A549 (cell line): ENCODE measurements around the gene CACNA1C. TPM values are rescaled to one million over a fixed set of nuclear protein-coding genes. Genes with fewer than 3 reads are reported as not detected.
A peak's percentile ranks its signal among the peaks of the same experiment; 100 is the strongest.

Experiments
- ATAC-seq, 2 experiments: fragments of 200-7000 bp in 1 of 2; fragments of >200 bp in 1 of 2; cut with Nextera tagmentation in 1 of 2; cut with Tn5 transposase in 1 of 2; 3 replicates each; pipeline versions ENCODE4 v1.8.0 to v1.9.1; 2018 to 2020; ENCODE audit warnings: mild to moderate bottlenecking in 1 of 2, moderate library complexity in 1 of 2
- CTCF ChIA-PET: fragments of 300-600 bp; sonication (Branson Sonifier 250); formaldehyde crosslinking; extraction: SDS; loops from one replicate; lab custom pipeline; 2021; ENCODE audit warnings: antibody characterized with exemption, inconsistent platforms; lab: Yijun Ruan, JAX
- POLR2A ChIA-PET: fragments of 350-600 bp; formaldehyde crosslinking; extraction: SDS; loops from one replicate; lab custom pipeline; 2021; ENCODE audit warnings: antibody characterized with exemption, inconsistent platforms; lab: Yijun Ruan, JAX
- DNase-seq, 2 experiments: peaks; one replicate each; pipeline versions ENCODE4 v3.0.0 to v3.0.0-alpha.2; 2011 to 2016; ENCODE audit warnings: low read depth in 1 of 2, low spot score in 1 of 2
- FAIRE-seq: peaks from 2 replicates; lab custom pipeline; 2011; peaks lifted over from hg19 to GRCh38; lab: Jason Lieb, UNC
- H3K27ac ChIP-seq, 2 experiments: fragments of >200 bp; sonication (Bioruptor Twin); formaldehyde crosslinking; 3 replicates each; pipeline ENCODE4 v1.5.1; 2016 to 2017
- H3K4me1 ChIP-seq: fragments of >200 bp; sonication (Bioruptor Twin); formaldehyde crosslinking; 3 replicates; pipeline ENCODE4 v1.6.1; 2016
- H3K4me2 ChIP-seq: fragments of >200 bp; sonication (Bioruptor Twin); formaldehyde crosslinking; 3 replicates; pipeline ENCODE4 v1.6.1; 2016
- H3K4me3 ChIP-seq: fragments of >200 bp; sonication (Bioruptor Twin); formaldehyde crosslinking; 3 replicates; pipeline ENCODE4 v1.5.1; 2016
- H3K9me3 ChIP-seq: fragments of >200 bp; sonication (Bioruptor Twin); formaldehyde crosslinking; 3 replicates; pipeline ENCODE4 v1.6.1; 2016
- CBX8 ChIP-seq: fragments of 200-600 bp; sonication (generic); IDR thresholded peaks from 2 replicates; pipeline ENCODE4 v1.6.1; 2016
- CHD2 ChIP-seq: fragments of 150-350 bp; IDR thresholded peaks from 2 replicates; pipeline ENCODE4 v1.6.1; 2014; ENCODE audit warnings: low read length; ENCODE audit not compliant: partially characterized antibody
- EHMT2 ChIP-seq: fragments of 200-600 bp; sonication (generic); IDR thresholded peaks from 2 replicates; pipeline ENCODE4 v1.6.1; 2016; ENCODE audit warnings: antibody characterized with exemption, low read depth, mild to moderate bottlenecking, moderate library complexity
- EP300 ChIP-seq, 2 experiments: fragments of >200 bp; sonication (Bioruptor Twin); formaldehyde crosslinking; IDR thresholded peaks; 2 replicates in 1 of 2; 3 replicates in 1 of 2; pipeline ENCODE4 v1.6.1; 2016 to 2017
- ESRRA ChIP-seq: fragments of 150-350 bp; IDR thresholded peaks from 2 replicates; pipeline ENCODE4 v1.6.1; 2014; ENCODE audit warnings: mild to moderate bottlenecking, low read length, borderline replicate concordance
- HOXA7 ChIP-seq: fragments of 250-450 bp; sonication (Bioruptor Pico); IDR thresholded peaks from 2 replicates; pipeline ENCODE4 v1.5.0; 2020; ENCODE audit warnings: mild to moderate bottlenecking, moderate library complexity
- JUNB ChIP-seq: fragments of >200 bp; sonication (Bioruptor Twin); formaldehyde crosslinking; IDR thresholded peaks from 2 replicates; pipeline ENCODE4 v1.6.1; 2016
- KDM1A ChIP-seq: fragments of 200-600 bp; sonication (generic); IDR thresholded peaks from 2 replicates; pipeline ENCODE4 v1.6.1; 2016; ENCODE audit warnings: low read depth, mild to moderate bottlenecking
- MAFK ChIP-seq: fragments of 450-650 bp; IDR thresholded peaks from 2 replicates; pipeline ENCODE4 v1.6.1; 2014; ENCODE audit not compliant: partially characterized antibody
- MAZ ChIP-seq: fragments of 150-350 bp; IDR thresholded peaks from 2 replicates; pipeline ENCODE4 v1.6.1; 2014; ENCODE audit warnings: antibody characterized with exemption, low read depth, low read length, borderline replicate concordance
- MYC ChIP-seq: IDR thresholded peaks from 2 replicates; pipeline ENCODE4 v1.6.1; 2012; ENCODE audit warnings: mild to moderate bottlenecking, inconsistent platforms, low read length, improper control_type of control experiment, borderline replicate concordance
- NFE2L2 ChIP-seq: fragments of 150-350 bp; conservative IDR thresholded peaks from 2 replicates; pipeline ENCODE4 v1.6.1; 2014; ENCODE audit warnings: low read length
- NPAS2 ChIP-seq: fragments of 250-450 bp; sonication (Bioruptor Pico); IDR thresholded peaks from 2 replicates; pipeline ENCODE4 v1.8.0; 2022; ENCODE audit warnings: mild to moderate bottlenecking, moderate library complexity, borderline replicate concordance
- NR3C1 ChIP-seq: fragments of >200 bp; sonication (Bioruptor Twin); formaldehyde crosslinking; IDR thresholded peaks from 3 replicates; pipeline ENCODE4 v1.6.1; 2017
- RAD21 ChIP-seq, 2 experiments: fragments of >200 bp in 1 of 2; sonication (Bioruptor Twin) in 1 of 2; formaldehyde crosslinking in 1 of 2; IDR thresholded peaks in 1 of 2; conservative IDR thresholded peaks in 1 of 2; 2 replicates in 1 of 2; 3 replicates in 1 of 2; pipeline ENCODE4 v1.6.1; 2012 to 2018; ENCODE audit warnings: inconsistent platforms in 1 of 2
- RFX5 ChIP-seq: fragments of 450-650 bp; IDR thresholded peaks from 2 replicates; pipeline ENCODE4 v1.7.1; 2014; ENCODE audit warnings: antibody characterized with exemption, mild to moderate bottlenecking, moderate library complexity
- RNF2 ChIP-seq: fragments of 200-600 bp; sonication (generic); IDR thresholded peaks from 2 replicates; pipeline ENCODE4 v1.6.1; 2016; ENCODE audit warnings: low read depth, mild to moderate bottlenecking, antibody characterized with exemption, moderate library complexity, borderline replicate concordance
- SREBF2 ChIP-seq: fragments of 450-650 bp; IDR thresholded peaks from 2 replicates; pipeline ENCODE4 v1.6.1; 2014; ENCODE audit warnings: mild to moderate bottlenecking, moderate library complexity
- ZC3H11A ChIP-seq: fragments of 450-650 bp; IDR thresholded peaks from 2 replicates; pipeline ENCODE4 v1.6.1; 2014; ENCODE audit warnings: antibody characterized with exemption, mild to moderate bottlenecking
- ZFP36 ChIP-seq: fragments of 450-650 bp; IDR thresholded peaks from 2 replicates; pipeline ENCODE4 v1.6.1; 2014; ENCODE audit warnings: borderline replicate concordance; ENCODE audit not compliant: partially characterized antibody
- ZNF302 ChIP-seq: fragments of 250-450 bp; sonication (Bioruptor Pico); IDR thresholded peaks from 2 replicates; pipeline ENCODE4 v1.9.0; 2021; ENCODE audit warnings: inconsistent platforms, mild to moderate bottlenecking, moderate library complexity
- ZSCAN20 ChIP-seq: fragments of 250-450 bp; sonication (Bioruptor Pico); IDR thresholded peaks from 2 replicates; pipeline ENCODE4 v1.8.0; 2022; ENCODE audit warnings: mild to moderate bottlenecking, moderate library complexity
- WGBS: methylation state at CpG from one replicate; pipeline ENCODE4 v1.1.6; 2017; ENCODE audit errors: missing lambda C conversion rate; 5-methylcytosine and 5-hydroxymethylcytosine counted together
- polyA plus RNA-seq, 4 experiments: library from polyadenylated mRNA; depleted of rRNA in 3 of 4; stranded (reverse); fragments of >200 nt; fragmentation: RNase III in 1 of 4; extraction: RNeasy Plus Mini Kit Qiagen cat#74134 plus additional on column Dnase treatment in 1 of 4; gene quantifications; 2 replicates in 3 of 4; 3 replicates in 1 of 4; pipeline ENCODE4 v1.2.3, GENCODE V29; 2011 to 2017

CACNA1C gene
- polyA plus RNA-seq, 2 of the 4 experiments (the other 2 are of a cell fraction), result not detected

GRCh38 chr12:2548081-2548480 lies 495.3 kb downstream of the CACNA1C start (continued):
- TF ChIP-seq ESRRA (no peak), CBX8 (no peak), EP300 (IDR thresholded peaks at IDR 0.05) (no peak), NR3C1 (no peak)

GRCh38 chr12:2550561-2551411 lies 498.0 kb downstream of the CACNA1C start:
- H3K4me1 ChIP-seq, result no peaks in the 10 kb centered on the region
- CTCF ChIA-PET, result no interaction called here
- H3K4me2 ChIP-seq, result no peak overlapping the region
- H3K4me3 ChIP-seq, result no peak overlapping the region
- ATAC-seq, result no peak
- WGBS, result 47% methylated on average over 16 of the region's 17 CpGs
- TF ChIP-seq JUNB, result no peak
- no peak for TF ChIP-seq EHMT2
- no peak for TF ChIP-seq ZNF302 (CRISPR knock-in tag)
- TF ChIP-seq, all 56 proteins: peak for 0
- Histone ChIP-seq H3K9me3 (no peaks in the 10 kb centered on the region), H3K27ac (no peak overlapping the region)
- POLR2A ChIA-PET, result no interaction called here
- FAIRE-seq (no peak), DNase-seq (no peak)

- no peak for TF ChIP-seq MYC
- 0 out of 2 replicates have a peak, but pooled peaks have one; percentile 36 for TF ChIP-seq NFE2L2
- TF ChIP-seq RFX5, result no peak
- TF ChIP-seq MAFK, result peak; percentile 27
- TF ChIP-seq, all 56 proteins: peak for 2
- no peak overlapping the region for H3K27ac ChIP-seq
- no peaks in the 10 kb centered on the region for H3K9me3 ChIP-seq
- WGBS, result 53% methylated on average over 13 of the region's 13 CpGs
- DNase-seq (no peak), FAIRE-seq (no peak), ATAC-seq (no peak)
- CTCF ChIA-PET, result no interaction called here
- H3K4me3 ChIP-seq, result no peak overlapping the region
- no peak overlapping the region for H3K4me2 ChIP-seq
- H3K4me1 ChIP-seq, result no peaks in the 10 kb centered on the region
- POLR2A ChIA-PET, result no interaction called here
Observed at GRCh38 chr12:2551412-2551900, 498.7 kb downstream of the CACNA1C start.

GRCh38 chr12:2552000-2552756 lies 499.4 kb downstream of the CACNA1C start:
- Histone ChIP-seq H3K4me2 (no peak overlapping the region), H3K4me1 (no peaks in the 10 kb centered on the region), H3K4me3 (no peak overlapping the region), H3K27ac (no peak overlapping the region)
- FAIRE-seq, result no peak
- 52% methylated on average over 10 of the region's 10 CpGs for WGBS
- CTCF ChIA-PET, result interaction anchor here (0.7 kb wide), 1 partner anchor 12 kb away, joined by 3 read pairs; no protein-coding TSS in a partner anchor
- ATAC-seq, result no peak
- no peak for DNase-seq
- POLR2A ChIA-PET, result no interaction called here
- TF ChIP-seq JUNB, result no peak
- no peak for TF ChIP-seq KDM1A
- no peak for TF ChIP-seq NPAS2 (CRISPR knock-in tag)
- TF ChIP-seq ZSCAN20 (CRISPR knock-in tag), result no peak
- TF ChIP-seq RNF2, result no peak
- TF ChIP-seq MAZ, result no peak
- TF ChIP-seq ZFP36, result no peak
- TF ChIP-seq HOXA7 (CRISPR knock-in tag), result no peak
- no peak for TF ChIP-seq ZC3H11A
- no peak for TF ChIP-seq CHD2
- TF ChIP-seq NFE2L2, result no peak
- no peak for TF ChIP-seq SREBF2
- TF ChIP-seq RAD21 (conservative IDR thresholded peaks at IDR 0.05 in 1 of 2, IDR thresholded peaks at IDR 0.05 in 1 of 2), result no peak
- TF ChIP-seq, all 56 proteins: peak for 0
- no peaks in the 10 kb centered on the region for H3K9me3 ChIP-seq
